Calu3 (cell line): Measurements from ENCODE around the gene ZNF587. TPM values are rescaled to one million over a fixed set of nuclear protein-coding genes. Genes with fewer than 3 reads are reported as not detected.

ENCODE experiments used
- BruUV-seq: library from RNA; stranded (reverse); fragments of 400-500 nt; replicated peaks from 2 replicates; lab custom pipeline; 2021; lab: Mats Ljungman, UMichigan
- CTCF ChIA-PET: fragments of 300-600 bp; sonication (Branson Sonifier 250); formaldehyde crosslinking; loops from one replicate; lab custom pipeline; 2022; ENCODE audit warnings: antibody characterized with exemption; lab: Charles Lee
- DNase-seq: peaks from one replicate; pipeline ENCODE4 v3.0.0; 2022
- H3K27ac Mint-ChIP-seq: one replicate; pipeline ENCODE4 v1.8.0; 2022; ENCODE audit warnings: mixed read lengths; ENCODE audit not compliant: unreplicated experiment
- H3K27me3 Mint-ChIP-seq: one replicate; pipeline ENCODE4 v1.8.0; 2022; ENCODE audit warnings: mixed read lengths; ENCODE audit not compliant: unreplicated experiment
- H3K36me3 Mint-ChIP-seq: one replicate; pipeline ENCODE4 v1.8.0; 2022; ENCODE audit warnings: mild to moderate bottlenecking, moderate library complexity, mixed read lengths; ENCODE audit not compliant: insufficient read depth, unreplicated experiment
- H3K4me1 Mint-ChIP-seq: one replicate; pipeline ENCODE4 v1.8.0; 2022; ENCODE audit warnings: mild to moderate bottlenecking, low read depth, mixed read lengths; ENCODE audit not compliant: unreplicated experiment
- H3K4me3 Mint-ChIP-seq: one replicate; pipeline ENCODE4 v1.8.0; 2022; ENCODE audit warnings: mild to moderate bottlenecking, low read depth, moderate library complexity, mixed read lengths; ENCODE audit not compliant: unreplicated experiment
- H3K9me3 Mint-ChIP-seq: one replicate; pipeline ENCODE4 v1.8.0; 2022; ENCODE audit warnings: low read depth, mixed read lengths; ENCODE audit not compliant: unreplicated experiment
- CTCF ChIP-seq: fragments of 200-600 bp; IDR thresholded peaks from one replicate; pipeline ENCODE4 v1.8.0; 2022; ENCODE audit warnings: antibody characterized with exemption; ENCODE audit not compliant: unreplicated experiment
- intact Hi-C: fragments of 100-400 bp; cut with micrococcal nuclease; formaldehyde crosslinking; loops from one replicate; pipeline ENCODE4 v1.10.0; 2022; ENCODE audit not compliant: unreplicated experiment
- total RNA-seq: library from RNA; stranded (reverse); gene quantifications from 2 replicates; pipeline ENCODE4 v1.2.3, GENCODE V29; 2022

Gene ZNF587
- total RNA-seq, 1 experiment from 2014 or later, result 113 TPM

DNA sequence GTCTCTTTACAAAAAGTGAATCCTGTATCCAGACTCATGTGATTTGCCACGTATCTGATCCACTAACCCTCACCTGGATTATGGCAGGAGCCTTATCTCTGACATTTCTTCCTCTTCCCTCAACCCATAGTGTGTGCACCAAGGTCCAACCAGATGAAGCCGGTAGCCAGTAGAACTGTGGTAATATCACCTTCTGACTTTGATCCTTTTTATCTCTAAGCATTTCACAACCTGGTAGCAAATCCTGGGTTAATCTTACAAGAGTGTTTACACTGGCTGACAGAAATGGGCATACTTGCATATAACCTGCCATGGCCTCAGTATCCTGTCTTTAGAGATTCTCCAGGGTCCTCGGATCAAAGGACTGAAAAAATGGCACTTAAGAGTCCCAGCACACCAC, 64.9 kb downstream of the ZNF587 start:
- intact Hi-C loops, result no loop called here
- Mint-ChIP-seq H3K4me1 (peaks cover 11% of the 10 kb centered on the region), H3K27me3 (no peaks in the 10 kb centered on the region), H3K27ac (no peak overlapping the region), H3K36me3 (peaks cover 56% of the 10 kb centered on the region), H3K4me3 (no peak overlapping the region), H3K9me3 (peaks cover 34% of the 10 kb centered on the region)
- TF ChIP-seq CTCF, result no peak
- no TSS peak for BruUV-seq
- CTCF ChIA-PET, result no interaction called here
- no peak for DNase-seq

Other genes with a start within 250 kb of the ZNF587 start
- gene ZNF530, start 250.0 kb upstream of the ZNF587 start, total RNA-seq, result 8.2 and 10.4 TPM in 2 replicates
- 11.4 and 13.2 TPM in 2 replicates for gene ZNF134, start 235.6 kb upstream of the ZNF587 start, total RNA-seq
- gene ZNF211, start 216.7 kb upstream of the ZNF587 start, total RNA-seq, result 10.2 and 11.0 TPM in 2 replicates
- not detected in 2 replicates for gene ZSCAN4, start 180.9 kb upstream of the ZNF587 start, total RNA-seq
- gene ZNF551, start 167.9 kb upstream of the ZNF587 start, total RNA-seq, result 14.7 and 17.0 TPM in 2 replicates
- gene ZNF154, start 140.7 kb upstream of the ZNF587 start, total RNA-seq, result not detected in 2 replicates
- 1.8 and 2.1 TPM in 2 replicates for gene ZNF671, start 122.2 kb upstream of the ZNF587 start, total RNA-seq
- gene ZNF776, start 103.0 kb upstream of the ZNF587 start, total RNA-seq, result 19.7 and 21.6 TPM in 2 replicates
- 18.9 and 22.9 TPM in 2 replicates for gene ZNF586, start 80.2 kb upstream of the ZNF587 start, total RNA-seq
- gene ZNF552, start 34.9 kb upstream of the ZNF587 start, total RNA-seq, result 24.0 and 24.8 TPM in 2 replicates
- 31.1 and 31.6 TPM in 2 replicates for gene ZNF587B, start 19.6 kb upstream of the ZNF587 start, total RNA-seq
- gene ZNF814, start 39.2 kb downstream of the ZNF587 start, total RNA-seq, result 6.8 and 8.7 TPM in 2 replicates
- 14.9 and 17.2 TPM in 2 replicates for gene ZNF417, start 66.7 kb downstream of the ZNF587 start, total RNA-seq
- gene ZNF418, start 85.5 kb downstream of the ZNF587 start, total RNA-seq, result 2.1 and 2.3 TPM in 2 replicates
- 7.1 TPM in 2 replicates for gene ZNF256, start 97.8 kb downstream of the ZNF587 start, total RNA-seq
- gene C19orf18, start 124.7 kb downstream of the ZNF587 start, total RNA-seq, result 2.5 and 2.7 TPM in 2 replicates
- gene ZNF606, start 153.0 kb downstream of the ZNF587 start, total RNA-seq, result 23.5 and 24.8 TPM in 2 replicates
- gene ZSCAN1, start 184.2 kb downstream of the ZNF587 start, total RNA-seq, result not detected in 2 replicates
- not detected in 2 replicates for gene ZNF135, start 209.4 kb downstream of the ZNF587 start, total RNA-seq
- 45.3 and 45.8 TPM in 2 replicates for gene ZSCAN18, start 248.4 kb downstream of the ZNF587 start, total RNA-seq